Measurements from ENCODE around the gene STXBP6.

GRCh38 chr14:24979725-24980239 is 70.2 kb downstream of the STXBP6 start:
- TF ChIP-seq POLR2A (IDR thresholded peaks at IDR 0.05) (no peak), CTCF (IDR thresholded peaks at IDR 0.05) (no peak), POLR2AphosphoS5 (IDR thresholded peaks at IDR 0.05) (no peak), EP300 (IDR thresholded peaks at IDR 0.05; ENCODE audit: low read depth) (no peak)
